HFFc6 (cell line): ENCODE measurements around the gene VCX3B. TPM values are rescaled to one million over a fixed set of nuclear protein-coding genes. Genes with fewer than 3 reads are reported as not detected.
"Not testable (repeated sequence)": the region's sequence is repeated elsewhere in the genome, so short reads cannot be mapped to it uniquely, and the experiment has no call there.

Experiments
- DNase-seq: peaks from one replicate; pipeline ENCODE4 v3.0.0-alpha.2; 2018
- H3K27ac Mint-ChIP-seq: 2 replicates; pipeline ENCODE4 v1.8.0; 2020; ENCODE audit warnings: mild to moderate bottlenecking, mixed read lengths
- H3K27me3 Mint-ChIP-seq: 2 replicates; pipeline ENCODE4 v1.8.0; 2021; ENCODE audit warnings: mild to moderate bottlenecking, moderate library complexity, mixed read lengths; ENCODE audit not compliant: insufficient read depth
- H3K36me3 Mint-ChIP-seq: 2 replicates; pipeline ENCODE4 v1.8.0; 2021; ENCODE audit warnings: low read depth, mixed read lengths
- H3K4me1 Mint-ChIP-seq: 2 replicates; pipeline ENCODE4 v1.8.0; 2020; ENCODE audit warnings: low read depth, mixed read lengths
- H3K4me3 Mint-ChIP-seq: 2 replicates; pipeline ENCODE4 v1.8.0; 2020; ENCODE audit warnings: mild to moderate bottlenecking, moderate library complexity, mixed read lengths
- H3K9me3 Mint-ChIP-seq: 2 replicates; pipeline ENCODE4 v1.8.0; 2020; ENCODE audit warnings: mild to moderate bottlenecking, mixed read lengths
- CTCF ChIP-seq: fragments of 200-600 bp; sonication (generic); IDR thresholded peaks from 2 replicates; pipeline ENCODE4 v1.5.0; 2021; ENCODE audit warnings: antibody characterized with exemption, mild to moderate bottlenecking
- total RNA-seq, 6 experiments: library from RNA; stranded (reverse); fragmentation: NEBNext Ultra II Directional; extraction: Animal tissue kit (Norgen Biotek cat#: 25700); gene quantifications; 2 replicates in 1 of 6; 3 replicates in 5 of 6; pipeline ENCODE4 v1.2.3, GENCODE V29; 2021

The VCX3B gene
- total RNA-seq, 6 experiments from 2014 or later: not detected

- H3K4me3 Mint-ChIP-seq: no peak overlapping the region
- H3K36me3 Mint-ChIP-seq: no peaks in the 10 kb centered on the region
- H3K27ac Mint-ChIP-seq: no peak overlapping the region
- H3K27me3 Mint-ChIP-seq: no peaks in the 10 kb centered on the region
- TF ChIP-seq CTCF: no peak
- no peak for DNase-seq
- no peaks in the 10 kb centered on the region for H3K4me1 Mint-ChIP-seq
- peaks cover 2% of the 10 kb centered on the region; the same call in 1 of the 2 replicates for H3K9me3 Mint-ChIP-seq
Measured at GRCh38 chrX:8433109-8434062, 31.2 kb upstream of the VCX3B start.

DNA sequence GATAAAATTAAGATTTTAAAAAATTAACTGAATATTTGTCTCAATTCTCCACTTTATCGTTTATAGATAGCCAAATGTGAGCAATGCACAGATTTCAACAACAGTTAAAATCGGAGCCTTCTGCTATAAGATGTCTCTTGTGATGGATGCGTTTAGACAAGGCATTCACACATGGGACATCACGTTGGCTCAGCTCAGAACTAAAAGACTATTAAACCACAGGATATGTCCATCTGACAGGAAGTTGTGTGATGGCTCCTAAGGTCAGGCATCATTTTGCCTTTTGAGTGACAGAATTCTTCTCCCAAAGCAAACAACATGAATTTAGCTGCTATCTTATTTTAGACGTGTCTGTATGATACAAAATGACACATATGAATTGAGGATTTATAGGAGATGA is 17.3 kb upstream of the VCX3B start:
- Mint-ChIP-seq H3K9me3 (peaks cover 11% of the 10 kb centered on the region), H3K27me3 (no peaks in the 10 kb centered on the region), H3K27ac (no peak overlapping the region), H3K4me1 (no peaks in the 10 kb centered on the region), H3K4me3 (no peak overlapping the region), H3K36me3 (no peaks in the 10 kb centered on the region)
- DNase-seq: no peak
- no peak for TF ChIP-seq CTCF

DNA sequence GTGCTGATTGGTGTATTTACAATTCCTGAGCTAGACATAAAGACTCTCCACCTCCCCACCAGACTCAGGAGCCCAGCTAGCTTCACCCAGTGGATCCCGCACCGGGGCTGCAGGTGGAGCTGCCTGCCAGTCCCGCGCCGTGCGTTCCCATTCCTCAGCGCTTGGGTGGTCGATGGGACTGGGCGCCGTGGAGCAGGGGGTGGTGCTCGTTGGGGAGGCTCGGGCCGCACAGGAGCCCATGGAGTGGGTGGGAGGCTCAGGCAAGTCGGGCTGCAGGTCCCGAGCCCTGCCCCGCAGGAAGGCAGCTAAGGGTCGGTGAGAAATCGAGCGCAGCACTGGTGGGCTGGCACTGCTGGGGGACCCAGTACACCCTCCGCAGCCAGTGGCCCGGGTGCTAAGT is 12.3 kb upstream of the VCX3B start:
- DNase-seq, H3K4me3 Mint-ChIP-seq, H3K27ac Mint-ChIP-seq, H3K27me3 Mint-ChIP-seq, H3K36me3 Mint-ChIP-seq, H3K4me1 Mint-ChIP-seq: not testable (repeated sequence)
- H3K9me3 Mint-ChIP-seq: peaks cover 14% of the 10 kb centered on the region

DNA sequence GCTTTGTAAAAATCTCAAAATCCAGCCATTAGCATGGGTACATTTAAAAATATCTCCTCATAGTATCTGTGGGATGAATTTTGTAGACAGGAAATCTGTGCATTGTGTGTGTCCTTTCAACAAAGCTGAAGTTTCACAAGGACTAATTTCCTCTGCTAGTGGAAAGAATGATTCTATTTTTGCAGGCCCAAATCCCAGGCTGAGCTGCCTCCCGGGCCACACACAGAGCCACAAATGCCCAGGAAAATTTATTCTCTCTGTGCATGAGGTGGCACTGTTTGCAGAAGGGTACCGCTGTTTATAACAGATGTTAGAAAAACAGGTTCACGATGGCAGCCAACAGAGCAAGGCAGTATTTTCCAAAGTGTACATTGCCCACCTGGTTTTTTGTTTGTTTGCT is 11.0 kb upstream of the VCX3B start:
- TF ChIP-seq CTCF: no peak
- no peak overlapping the region for H3K27ac Mint-ChIP-seq
- no peaks in the 10 kb centered on the region for H3K4me1 Mint-ChIP-seq
- no peaks in the 10 kb centered on the region for H3K36me3 Mint-ChIP-seq
- H3K4me3 Mint-ChIP-seq: no peak overlapping the region
- no peak for DNase-seq
- peaks cover 14% of the 10 kb centered on the region for H3K9me3 Mint-ChIP-seq
- no peaks in the 10 kb centered on the region for H3K27me3 Mint-ChIP-seq

DNA sequence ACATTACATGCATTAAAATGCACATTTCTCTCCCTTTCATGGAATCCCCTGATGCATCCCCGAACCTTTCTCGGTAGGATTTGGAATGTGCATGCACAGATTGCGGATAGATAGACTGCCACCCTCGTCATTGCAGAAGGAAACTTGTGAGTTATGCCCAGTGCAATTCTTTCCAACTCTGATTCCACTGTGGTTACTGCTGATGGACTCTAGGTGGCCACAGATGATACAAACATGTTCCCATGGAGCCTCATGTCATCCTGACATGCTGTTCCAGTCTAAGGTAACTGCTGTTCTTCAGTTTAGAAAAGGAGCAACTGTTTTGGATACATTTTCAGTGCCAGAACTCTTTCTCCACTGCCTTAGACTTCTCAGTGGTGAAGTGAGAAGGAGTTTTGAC is 9.1 kb upstream of the VCX3B start:
- Mint-ChIP-seq H3K27ac (no peak overlapping the region), H3K36me3 (no peaks in the 10 kb centered on the region), H3K27me3 (no peaks in the 10 kb centered on the region)

More for the DNA sequence above, 9.1 kb upstream of the VCX3B start:
- no peak for DNase-seq
- no peaks in the 10 kb centered on the region for H3K4me1 Mint-ChIP-seq
- no peak overlapping the region for H3K4me3 Mint-ChIP-seq
- peaks cover 20% of the 10 kb centered on the region for H3K9me3 Mint-ChIP-seq
- no peak for TF ChIP-seq CTCF
